C1 segment of cervical spinal cord (tissue), 14 donors: ENCODE measurements around the gene STRN.
"Not testable (repeated sequence)": the region's sequence is repeated elsewhere in the genome, so short reads cannot be mapped to it uniquely, and the experiment has no call there.

Experiments used
- DNase-seq, 14 donors: peaks; one replicate each; lab custom pipeline; 2025; lab: John Stamatoyannopoulos, UW

The STRN gene

DNA sequence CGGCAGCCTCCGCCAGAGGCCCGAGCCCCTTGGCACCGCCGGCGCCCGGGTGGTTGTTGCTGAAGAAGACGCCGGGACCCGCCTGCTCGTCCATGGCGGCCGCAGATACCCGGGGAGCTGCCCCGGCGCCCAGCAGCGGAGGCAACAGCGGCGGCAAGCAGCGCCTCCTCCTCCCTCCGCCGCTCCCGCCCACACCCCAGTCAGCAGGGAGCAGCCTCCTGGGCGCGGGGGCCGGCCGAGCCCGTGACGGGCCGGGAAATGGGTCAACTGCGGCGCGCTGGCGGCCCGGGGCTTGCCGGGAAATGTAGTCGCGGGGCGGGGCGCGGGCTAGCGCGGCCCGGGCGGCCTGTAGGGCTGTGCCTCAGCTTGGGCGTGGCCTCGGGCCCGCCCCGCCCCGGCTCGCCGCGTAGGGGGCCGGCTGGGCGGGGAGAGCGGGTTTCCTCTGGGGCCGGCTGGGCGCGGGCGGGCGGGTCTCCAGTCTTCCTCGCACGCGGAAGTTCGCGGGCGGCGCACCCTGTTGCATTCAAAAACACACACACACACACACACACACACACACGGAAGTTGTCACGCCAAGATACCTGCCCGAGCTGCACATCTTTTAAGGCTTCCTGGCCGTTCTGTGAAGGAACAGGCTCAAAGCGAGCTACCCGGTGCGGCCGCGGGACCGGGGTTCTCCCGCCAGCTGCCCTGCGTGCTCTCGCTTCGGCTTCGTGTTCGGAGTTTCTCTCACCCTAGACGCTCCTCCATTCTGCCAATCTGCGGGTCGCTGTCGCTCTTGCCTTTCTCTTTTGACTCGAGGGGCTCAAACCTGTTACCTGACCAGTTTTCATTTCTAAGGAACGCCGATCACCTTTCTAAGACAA is at the start of gene STRN:
STRN (minus strand) TSS at position 167 of the 866 bp plus-strand sequence; CDS start at position 94, 73 bp downstream.
- peak; percentile 66 to 98 (median 94) for DNase-seq

GRCh38 chr2:37013315-37013641 is 46.9 kb upstream of the STRN start:
- no peak for DNase-seq

GRCh38 chr2:37011130-37011529 is 44.8 kb upstream of the STRN start:
- no peak for DNase-seq

DNA sequence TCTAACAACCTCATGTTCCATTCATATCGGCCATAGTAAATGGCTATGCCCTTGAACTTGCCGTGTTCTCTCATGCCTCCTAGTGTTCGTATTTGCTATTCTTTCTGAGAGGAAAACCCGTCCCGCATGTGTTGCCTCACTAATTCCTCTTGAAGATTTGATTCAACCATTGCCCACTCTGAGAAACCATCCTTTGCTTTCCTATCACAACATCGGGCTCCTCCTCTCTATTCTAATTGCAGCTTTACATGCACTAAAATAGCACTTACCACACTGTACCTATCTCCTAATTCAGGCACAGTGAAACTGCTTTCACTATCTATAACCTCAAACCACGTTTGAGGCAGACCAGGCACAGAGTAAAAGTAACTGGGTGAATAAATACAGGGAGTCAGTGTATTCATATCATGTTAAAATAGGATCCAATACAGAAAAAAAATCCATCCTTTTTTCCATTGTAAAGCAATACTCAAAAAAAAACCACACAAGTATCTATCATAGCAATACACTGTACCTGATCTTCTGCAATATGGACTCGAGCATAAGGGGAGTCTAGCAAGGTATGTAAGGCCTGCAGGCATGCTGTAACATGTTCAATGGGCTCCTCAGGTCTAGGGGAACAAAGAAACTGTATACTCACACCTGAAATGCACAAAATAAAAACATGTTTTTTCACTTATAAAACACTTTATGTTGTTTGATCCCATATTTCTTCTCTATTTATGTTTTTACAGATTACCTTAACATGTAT is 39.0 kb upstream of the STRN start:
- DNase-seq = no peak

DNA sequence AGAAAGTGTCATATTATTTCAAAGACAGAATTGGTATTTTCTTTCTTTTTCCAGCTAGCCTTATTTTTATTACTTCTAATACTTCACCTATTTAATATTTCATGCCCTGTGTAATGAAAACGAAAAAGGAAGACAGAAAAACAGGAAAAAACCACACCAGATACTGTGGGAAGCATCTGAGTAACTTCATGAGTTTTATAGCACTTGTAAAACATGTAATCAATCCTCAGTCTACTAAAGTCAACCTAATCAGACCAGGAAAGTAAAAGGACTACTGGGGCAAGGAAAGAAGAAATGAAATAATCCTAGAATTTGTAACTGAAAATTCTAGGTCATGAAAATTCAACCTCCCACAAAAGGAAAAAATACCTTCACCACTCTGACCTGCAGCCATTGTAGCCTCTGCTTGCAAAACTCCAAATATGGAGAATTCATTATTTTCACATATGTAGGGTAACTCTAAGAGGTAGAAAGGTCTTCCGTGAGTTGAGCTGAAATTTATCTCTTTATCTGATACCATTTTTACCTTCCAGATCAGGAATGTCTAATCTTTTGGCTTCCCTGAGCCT is 34.7 kb upstream of the STRN start:
- no peak for DNase-seq

GRCh38 chr2:37000318-37000717 is 34.0 kb upstream of the STRN start:
- no peak for DNase-seq

GRCh38 chr2:36999416-36999815 is 33.1 kb upstream of the STRN start:
- DNase-seq = not testable (repeated sequence)

DNA sequence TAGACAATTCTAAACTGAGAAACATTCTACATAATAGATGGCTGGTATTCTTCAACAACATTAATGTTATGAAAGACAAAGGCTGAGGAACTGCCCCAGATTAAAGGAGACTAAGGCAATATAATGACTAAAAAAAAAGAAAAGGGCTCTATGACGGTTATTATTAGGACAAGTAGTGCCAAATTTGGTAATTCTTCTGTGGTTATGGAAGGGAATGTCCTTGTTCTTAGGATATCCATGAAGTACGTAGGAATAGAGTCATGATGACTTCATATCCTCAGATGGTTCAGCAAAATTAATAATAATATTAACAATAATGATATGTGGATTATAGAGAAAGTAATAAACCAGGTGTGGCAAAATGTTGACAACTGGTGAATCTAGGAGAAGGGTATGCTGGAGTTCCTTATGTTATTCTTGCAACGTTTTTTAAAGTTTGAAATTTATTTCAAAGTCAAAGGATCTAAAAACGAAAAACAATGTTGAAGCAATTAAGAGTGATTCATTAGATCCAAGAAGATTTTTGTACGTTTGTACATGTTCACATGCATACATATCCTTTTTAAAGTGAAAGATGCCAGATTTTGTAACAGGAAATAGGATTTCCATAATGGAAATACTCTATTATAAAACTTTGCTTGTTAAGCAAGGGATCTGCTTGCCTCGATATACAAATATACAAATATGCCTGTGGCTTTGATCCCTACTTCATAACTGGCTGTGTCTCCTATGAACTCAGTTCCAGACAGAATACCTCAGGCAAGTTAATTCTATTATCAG is 27.7 kb upstream of the STRN start:
- DNase-seq = no peak

DNA sequence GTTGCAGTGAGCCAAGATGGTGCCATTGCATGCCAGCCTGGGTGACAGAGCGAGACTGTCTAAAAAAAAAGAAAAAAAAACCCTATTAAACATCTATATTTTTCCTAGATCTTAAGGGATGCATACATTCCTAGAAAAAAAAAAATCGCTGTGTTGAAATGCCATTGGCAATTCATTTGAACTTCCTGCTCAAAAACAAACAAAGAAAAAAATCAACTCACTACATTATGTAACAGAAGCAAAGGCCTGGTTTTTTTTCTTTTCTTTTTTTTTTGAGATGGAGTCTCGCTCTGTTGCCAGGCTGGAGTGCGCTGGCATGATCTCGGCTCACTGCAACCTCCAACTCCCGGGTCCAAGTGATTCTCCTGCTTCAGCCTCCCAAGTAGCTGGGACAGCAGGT is 21.7 kb upstream of the STRN start:
- no peak for DNase-seq

- no peak for DNase-seq
Measured at GRCh38 chr2:36982467-36982866, 16.1 kb upstream of the STRN start.

DNA sequence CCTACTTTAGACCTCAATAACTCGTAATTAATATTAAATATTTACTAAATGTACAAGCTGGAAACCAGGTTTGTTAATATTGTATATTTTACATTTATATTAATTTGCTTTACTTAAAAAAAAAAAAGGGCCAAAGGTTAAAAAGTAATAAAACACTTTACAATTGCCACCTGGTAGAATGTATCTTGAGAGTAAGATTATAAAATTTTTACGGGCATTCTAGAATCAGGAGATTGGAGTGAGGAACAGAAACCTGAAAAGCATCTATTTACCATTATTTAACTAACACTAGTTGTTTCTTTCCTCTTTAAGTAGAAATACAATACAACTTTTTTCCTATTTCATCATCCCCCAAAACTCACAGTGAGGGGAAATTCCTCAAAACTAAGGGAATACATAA is 15.6 kb upstream of the STRN start:
- no peak for DNase-seq

GRCh38 chr2:36979007-36979406 is 12.7 kb upstream of the STRN start:
- DNase-seq = not testable (repeated sequence)

GRCh38 chr2:36976065-36976464 is 9.7 kb upstream of the STRN start:
- DNase-seq = no peak

- no peak for DNase-seq
Measured at GRCh38 chr2:36975306-36975705, 9.0 kb upstream of the STRN start.

DNA sequence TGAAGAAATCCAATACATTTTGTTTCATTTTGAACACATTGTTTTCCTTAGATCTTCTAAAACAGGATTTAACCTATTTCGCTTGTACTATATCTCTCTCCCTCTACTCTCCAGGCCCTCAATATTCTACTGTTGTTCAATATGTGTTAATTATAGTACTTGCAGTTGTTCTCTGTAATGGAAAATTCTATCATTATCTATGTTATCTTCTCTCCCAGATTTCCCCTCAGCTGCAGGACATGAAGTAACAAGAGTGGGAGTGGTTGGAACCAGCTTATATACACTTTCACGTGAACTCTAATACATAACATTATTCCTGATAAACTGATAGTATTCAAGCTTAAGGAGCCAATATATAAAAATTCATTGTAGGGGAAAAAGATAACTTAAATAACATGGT is 7.0 kb upstream of the STRN start:
- DNase-seq = no peak

DNA sequence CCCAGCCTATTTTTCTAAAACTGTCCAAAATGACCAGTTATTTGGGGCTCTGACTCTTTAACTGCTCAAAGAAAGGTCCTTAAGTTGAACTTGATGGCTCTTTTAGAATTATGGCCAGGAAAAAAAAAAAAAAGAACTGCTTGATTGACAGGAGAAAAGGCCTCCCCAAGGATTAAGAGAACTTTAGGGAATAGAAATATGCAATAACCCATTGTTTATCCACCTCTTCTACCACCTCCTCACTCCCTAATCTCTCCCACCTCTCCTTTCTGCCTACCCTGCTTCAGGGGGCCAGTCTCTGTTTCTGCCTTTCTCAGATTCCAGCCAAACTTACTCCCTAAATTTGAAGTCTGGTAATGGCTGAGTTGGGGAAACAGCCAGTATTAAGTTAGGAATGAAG is 5.7 kb upstream of the STRN start:
- no peak for DNase-seq

GRCh38 chr2:36967236-36967876 is 1.0 kb upstream of the STRN start:
- peak in 1 of 14 donors; percentile 39 for DNase-seq

- peak in 11 of 14 donors; percentile 28 to 73 (median 46) for DNase-seq
Measured at GRCh38 chr2:36965751-36966369, 476 bp downstream of the STRN start.

GRCh38 chr2:36965206-36965605 is 1.1 kb downstream of the STRN start:
- DNase-seq = no peak

GRCh38 chr2:36964496-36965058 is 1.8 kb downstream of the STRN start:
- DNase-seq = peak in 1 of 14 donors; percentile 2
